IPS-18c (cell line): ENCODE results near the gene NENF.
"Not testable (repeated sequence)": the region's sequence is repeated elsewhere in the genome, so short reads cannot be mapped to it uniquely, and the experiment has no call there.

ENCODE experiments used
- H3K4me3 ChIP-seq: 2 replicates; pipeline ENCODE4 v1.7.0; 2013; ENCODE audit warnings: low read depth, mild to moderate bottlenecking, low read length, moderate library complexity; ENCODE audit not compliant: insufficient read depth
- H3K9me3 ChIP-seq: one replicate; pipeline ENCODE4 v1.6.1; 2013; ENCODE audit warnings: mild to moderate bottlenecking, low read length, moderate library complexity; ENCODE audit not compliant: control insufficient read depth, insufficient read depth

The NENF gene

GRCh38 chr1:212470059-212470458 lies 37.3 kb downstream of the NENF start:
- peaks cover 2% of the 10 kb centered on the region for H3K9me3 ChIP-seq
- H3K4me3 ChIP-seq, result no peak overlapping the region

GRCh38 chr1:212471286-212471685 lies 38.6 kb downstream of the NENF start:
- no peak overlapping the region for H3K4me3 ChIP-seq

GRCh38 chr1:212471891-212472675 lies 39.4 kb downstream of the NENF start:
- H3K4me3 ChIP-seq, result no peak overlapping the region
- peaks cover 2% of the 10 kb centered on the region for H3K9me3 ChIP-seq

More at GRCh38 chr1:212471286-212471685, 38.6 kb downstream of the NENF start:
- H3K9me3 ChIP-seq, result peaks cover 2% of the 10 kb centered on the region

- Histone ChIP-seq H3K9me3 (peaks cover 2% of the 10 kb centered on the region), H3K4me3 (no peak overlapping the region)
These were observed 41.0 kb downstream of the NENF start for GRCh38 chr1:212473729-212474128.

GRCh38 chr1:212475151-212475550 lies 42.4 kb downstream of the NENF start:
- no peaks in the 10 kb centered on the region for H3K9me3 ChIP-seq
- H3K4me3 ChIP-seq, result no peak overlapping the region

GRCh38 chr1:212475831-212476230 lies 43.1 kb downstream of the NENF start:
- not testable (repeated sequence) for H3K9me3 ChIP-seq, H3K4me3 ChIP-seq

- no peak overlapping the region for H3K4me3 ChIP-seq
- H3K9me3 ChIP-seq, result no peaks in the 10 kb centered on the region
These were observed 44.4 kb downstream of the NENF start for GRCh38 chr1:212477014-212477679.

GRCh38 chr1:212477680-212478466 lies 45.2 kb downstream of the NENF start:
- Histone ChIP-seq H3K4me3 (no peak overlapping the region), H3K9me3 (no peaks in the 10 kb centered on the region)

- H3K9me3 ChIP-seq, result no peaks in the 10 kb centered on the region
- H3K4me3 ChIP-seq, result no peak overlapping the region
These were observed 45.8 kb downstream of the NENF start for GRCh38 chr1:212478467-212479025.

- H3K9me3 ChIP-seq, result no peaks in the 10 kb centered on the region
- H3K4me3 ChIP-seq, result no peak overlapping the region
These were observed 46.5 kb downstream of the NENF start for GRCh38 chr1:212479188-212479587.

- H3K4me3 ChIP-seq, H3K9me3 ChIP-seq: not testable (repeated sequence)
These were observed 48.2 kb downstream of the NENF start for GRCh38 chr1:212480711-212481437.

GRCh38 chr1:212481438-212481767 lies 48.7 kb downstream of the NENF start:
- Histone ChIP-seq H3K4me3 (no peak overlapping the region), H3K9me3 (no peaks in the 10 kb centered on the region)

GRCh38 chr1:212482006-212482636 lies 49.4 kb downstream of the NENF start:
- Histone ChIP-seq H3K9me3 (no peaks in the 10 kb centered on the region), H3K4me3 (no peak overlapping the region)

- H3K9me3 ChIP-seq, result no peaks in the 10 kb centered on the region
- no peak overlapping the region for H3K4me3 ChIP-seq
These were observed 50.1 kb downstream of the NENF start for GRCh38 chr1:212482637-212483441.

GRCh38 chr1:212484701-212485570 lies 52.2 kb downstream of the NENF start:
- H3K4me3 ChIP-seq, result no peak overlapping the region
- no peaks in the 10 kb centered on the region for H3K9me3 ChIP-seq
